HG03159 (cell line): ENCODE measurements around the gene FAHD2A.
"Not testable (repeated sequence)": the region's sequence is repeated elsewhere in the genome, so short reads cannot be mapped to it uniquely, and the experiment has no call there.

Source experiments
- ATAC-seq: cut with Tn5 transposase; IDR thresholded peaks from one replicate; pipeline ENCODE4 v1.9.1; 2021; ENCODE audit warnings: mild to moderate bottlenecking, moderate library complexity; ENCODE audit not compliant: unreplicated experiment

Gene FAHD2A

GRCh38 chr2:95433373-95433772 is 30.9 kb downstream of the FAHD2A start:
- not testable (repeated sequence) for ATAC-seq

GRCh38 chr2:95433973-95434372 is 31.5 kb downstream of the FAHD2A start:
- not testable (repeated sequence) for ATAC-seq

GRCh38 chr2:95434507-95435076 is 32.1 kb downstream of the FAHD2A start:
- ATAC-seq = not testable (repeated sequence)

DNA sequence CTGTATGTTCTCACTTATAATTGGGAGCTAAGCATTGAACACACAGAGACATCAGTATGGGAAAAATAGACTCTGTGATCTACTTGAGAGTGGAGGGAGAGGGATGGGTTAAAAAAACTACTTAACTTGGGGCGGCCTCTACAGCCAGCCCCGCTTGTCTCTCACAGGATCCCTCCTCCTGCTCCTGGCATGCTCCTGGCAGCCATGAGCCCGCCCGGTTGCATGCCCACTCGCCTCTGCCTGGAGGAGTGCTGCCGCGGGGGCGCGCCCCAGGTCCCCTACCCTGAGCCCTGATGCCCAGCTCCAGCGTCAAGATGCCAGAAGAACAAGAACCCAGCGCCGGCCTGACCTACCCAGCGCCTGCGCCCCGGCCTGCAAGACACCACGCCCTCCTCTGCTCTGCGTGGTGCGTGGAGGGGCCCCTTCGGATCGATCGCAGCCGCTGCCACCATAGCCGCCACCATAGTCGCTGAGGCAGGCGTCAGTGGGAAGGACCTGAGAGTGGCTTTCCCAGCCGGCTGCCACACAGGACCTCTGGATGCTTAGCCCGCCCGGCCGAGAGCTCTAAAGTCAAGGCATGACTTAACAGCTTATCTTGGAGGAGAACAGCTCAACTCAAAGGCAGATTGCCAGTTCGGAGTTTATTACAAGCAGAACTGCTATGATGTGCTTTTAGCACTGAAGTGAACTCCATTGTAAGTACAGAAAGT is 32.8 kb downstream of the FAHD2A start:
- ATAC-seq = not testable (repeated sequence)

DNA sequence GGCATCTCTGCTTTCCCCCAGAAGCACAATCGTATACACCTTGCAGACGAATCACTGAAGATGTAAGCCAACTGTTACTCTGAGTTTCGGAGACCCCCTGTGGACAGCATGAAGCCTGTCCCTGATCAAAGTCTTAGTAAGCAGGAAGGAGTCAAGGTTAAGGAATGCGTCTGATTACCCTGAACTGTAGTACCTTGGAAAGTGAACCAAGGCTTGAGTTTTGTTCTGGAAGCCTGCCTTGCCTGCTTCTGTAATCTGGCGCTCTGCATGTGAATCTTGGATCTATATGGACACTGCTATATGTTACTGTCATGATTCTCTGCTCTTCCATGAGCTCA is 33.3 kb downstream of the FAHD2A start:
- ATAC-seq = not testable (repeated sequence)

GRCh38 chr2:95442474-95443099 is 40.1 kb downstream of the FAHD2A start:
- ATAC-seq = not testable (repeated sequence)

DNA sequence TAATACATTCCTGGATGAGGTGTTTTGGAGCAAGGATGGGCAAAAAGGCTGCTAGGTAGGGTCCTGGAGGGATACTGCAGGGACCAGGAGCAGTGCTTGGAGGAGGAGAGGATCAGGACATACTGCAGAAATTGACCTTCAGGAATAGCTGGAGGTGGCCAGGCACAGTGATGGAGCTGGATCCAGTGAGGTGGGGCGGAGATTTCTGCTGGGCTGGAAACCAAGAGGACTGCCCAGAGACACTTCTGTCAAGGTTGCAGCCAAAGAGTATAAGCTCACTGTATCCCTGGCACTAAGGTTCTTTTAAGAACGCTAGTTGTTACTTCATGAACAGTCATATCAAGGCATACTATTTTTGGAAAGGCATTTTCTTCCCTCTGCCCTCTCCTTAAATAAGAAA is 42.8 kb downstream of the FAHD2A start:
- ATAC-seq = not testable (repeated sequence)

DNA sequence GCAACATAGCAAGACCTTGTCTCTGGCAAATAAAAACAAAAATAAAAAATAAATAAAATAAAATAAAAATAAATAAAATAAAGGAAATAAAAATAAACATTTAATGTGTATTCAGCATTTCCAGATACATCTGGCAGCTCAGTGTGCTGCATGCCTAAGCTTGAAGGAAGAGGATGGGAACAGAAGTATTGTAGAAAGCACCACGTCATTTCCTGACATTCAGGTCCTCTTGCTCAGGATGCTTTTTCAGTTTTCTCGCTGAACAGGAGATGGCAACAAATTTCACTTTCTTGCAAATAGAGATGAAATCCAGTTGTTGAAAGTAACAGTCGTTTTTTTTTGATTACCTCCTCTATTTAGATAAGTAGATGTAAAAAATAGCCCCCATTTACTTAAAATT is 60.8 kb downstream of the FAHD2A start:
- not testable (repeated sequence) for ATAC-seq
